ENCODE data around the gene ENPP7.

The ENPP7 gene

DNA sequence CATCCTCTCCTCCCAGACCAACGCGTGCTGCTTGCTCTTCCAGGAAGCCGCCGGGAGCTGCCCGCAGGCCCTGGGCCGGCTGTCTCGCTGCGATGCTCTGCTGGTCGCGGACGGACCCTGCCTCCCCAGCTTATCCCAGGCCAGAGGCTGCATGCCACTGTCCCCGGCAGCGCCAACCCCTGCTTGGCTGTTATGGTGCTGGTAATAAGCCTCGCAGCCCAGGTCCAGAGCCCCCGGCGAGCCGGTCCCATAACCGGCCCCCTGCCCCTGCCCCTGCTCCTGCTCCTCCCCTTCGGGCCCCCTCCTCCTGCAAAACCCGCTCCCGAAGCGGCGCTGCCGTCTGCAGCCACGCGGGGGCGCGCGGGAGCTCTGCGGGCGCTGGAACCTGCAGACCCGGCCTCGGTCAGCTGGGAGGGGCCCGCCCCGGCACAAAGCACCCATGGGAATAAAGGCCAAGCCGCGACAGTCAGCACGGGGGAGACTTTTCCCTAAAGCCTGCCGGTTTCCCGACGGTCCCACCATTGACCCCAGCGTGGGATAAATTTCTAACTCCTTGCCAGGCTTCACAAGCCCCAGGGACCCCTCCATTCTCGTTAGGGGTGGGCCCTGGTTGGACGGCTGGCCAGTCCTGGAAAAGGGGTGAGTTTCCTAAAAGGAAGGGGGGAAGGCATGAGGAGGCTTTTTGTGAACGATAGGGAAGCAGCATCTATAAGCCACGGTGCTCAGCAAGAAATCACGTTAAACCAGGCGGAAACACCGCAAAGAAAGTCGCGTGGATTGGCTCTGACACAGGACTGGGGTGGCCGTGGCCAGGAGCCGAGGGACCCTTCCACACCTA is 11.2 kb downstream of the ENPP7 start:
- peak; percentile 70 for DNase-seq (ENCODE audit: low spot score)
- ChIA-PET POLR2A (ENCODE audit: low non-redundant PET) (no interaction called here), CTCF (interaction anchor here (0.5 to 1.3 kb wide), 25 partner anchors 10 to 974 kb away, joined by 3 to 7 read pairs (median 4); partner anchors contain the start of genes CBX4, CBX8 and ENPP7)
- peak; percentile 99 for TF ChIP-seq CTCF (conservative IDR thresholded peaks at IDR 0.05; ENCODE audit: low read depth)
- no peak overlapping the region for H3K27ac ChIP-seq

DNA sequence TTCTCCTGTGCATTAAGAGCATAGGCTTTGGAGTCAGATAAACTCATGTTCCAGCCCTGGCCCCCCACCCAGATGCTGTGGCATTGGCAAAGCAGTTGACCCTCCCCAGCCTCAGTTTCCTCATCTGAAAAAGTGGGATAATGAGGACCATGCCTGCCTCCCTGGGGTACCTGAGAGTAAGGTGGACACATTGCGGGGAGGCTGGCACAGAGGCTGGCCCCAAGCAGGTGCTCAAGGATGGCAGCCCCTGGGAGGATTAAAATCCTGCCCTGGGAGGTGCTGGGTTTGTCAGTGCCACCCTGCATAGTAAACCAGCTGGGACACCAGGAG is 11.8 kb downstream of the ENPP7 start:
- no peak overlapping the region for H3K27ac ChIP-seq
- ChIA-PET CTCF (interaction anchor here (0.5 to 1.3 kb wide), 18 partner anchors 9 to 975 kb away, joined by 3 to 7 read pairs (median 4); partner anchors contain the start of genes CBX4 and ENPP7), POLR2A (ENCODE audit: low non-redundant PET) (no interaction called here)
- no peak for TF ChIP-seq CTCF (conservative IDR thresholded peaks at IDR 0.05; ENCODE audit: low read depth)
- DNase-seq (ENCODE audit: low spot score), result no peak

DNA sequence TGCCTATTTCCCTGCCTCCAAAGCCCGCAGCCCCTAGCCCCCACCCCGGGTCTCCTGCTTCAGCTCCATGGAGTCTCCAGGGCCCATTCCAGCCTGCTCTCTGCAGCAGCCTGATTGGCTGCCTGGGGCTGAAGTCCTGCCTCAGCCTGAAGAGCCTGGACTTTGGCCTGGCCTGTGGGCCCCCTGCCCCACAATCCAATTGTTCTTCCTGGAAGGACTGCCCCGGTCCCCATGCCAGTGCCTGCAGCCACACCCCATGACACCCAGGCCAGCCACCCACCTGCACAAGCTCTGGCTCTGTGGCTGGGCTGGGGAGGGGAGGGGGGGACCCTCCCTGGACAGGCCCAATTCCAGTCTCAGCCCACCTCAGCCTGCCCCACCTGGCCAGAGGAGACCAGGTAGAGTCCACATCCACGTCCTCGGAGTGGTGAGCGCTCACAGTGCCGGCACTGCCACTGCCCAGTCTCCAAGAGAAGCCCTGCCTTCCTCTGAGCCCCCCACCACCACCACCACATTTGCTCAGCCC is 12.3 kb downstream of the ENPP7 start:
- no peak overlapping the region for H3K27ac ChIP-seq
- POLR2A ChIA-PET (ENCODE audit: low non-redundant PET), result no interaction called here
- TF ChIP-seq CTCF (conservative IDR thresholded peaks at IDR 0.05; ENCODE audit: low read depth), result no peak
- DNase-seq (ENCODE audit: low spot score), result no peak
- CTCF ChIA-PET, result interaction anchor here (0.6 to 1.7 kb wide), 4 partner anchors 10 to 173 kb away, joined by 3 to 5 read pairs (median 5); no protein-coding TSS in a partner anchor

GRCh38 chr17:79743614-79744013 is 12.9 kb downstream of the ENPP7 start:
- no peak overlapping the region for H3K27ac ChIP-seq
- TF ChIP-seq CTCF (conservative IDR thresholded peaks at IDR 0.05; ENCODE audit: low read depth), result no peak
- ChIA-PET CTCF (interaction anchor here (1.7 kb wide), 1 partner anchor 172 kb away, joined by 3 read pairs; no protein-coding TSS in a partner anchor), POLR2A (ENCODE audit: low non-redundant PET) (no interaction called here)
- DNase-seq (ENCODE audit: low spot score), result no peak

GRCh38 chr17:79745641-79746105 is 14.9 kb downstream of the ENPP7 start:
- no peak for DNase-seq (ENCODE audit: low spot score)
- POLR2A ChIA-PET (ENCODE audit: low non-redundant PET), result no interaction called here
- CTCF ChIA-PET, result interaction anchor here (0.6 to 1.2 kb wide), 4 partner anchors 32 to 189 kb away, joined by 3 to 4 read pairs (median 3); partner anchors contain the start of gene CBX2
- TF ChIP-seq CTCF (conservative IDR thresholded peaks at IDR 0.05; ENCODE audit: low read depth), result no peak
- H3K27ac ChIP-seq, result no peak overlapping the region

DNA sequence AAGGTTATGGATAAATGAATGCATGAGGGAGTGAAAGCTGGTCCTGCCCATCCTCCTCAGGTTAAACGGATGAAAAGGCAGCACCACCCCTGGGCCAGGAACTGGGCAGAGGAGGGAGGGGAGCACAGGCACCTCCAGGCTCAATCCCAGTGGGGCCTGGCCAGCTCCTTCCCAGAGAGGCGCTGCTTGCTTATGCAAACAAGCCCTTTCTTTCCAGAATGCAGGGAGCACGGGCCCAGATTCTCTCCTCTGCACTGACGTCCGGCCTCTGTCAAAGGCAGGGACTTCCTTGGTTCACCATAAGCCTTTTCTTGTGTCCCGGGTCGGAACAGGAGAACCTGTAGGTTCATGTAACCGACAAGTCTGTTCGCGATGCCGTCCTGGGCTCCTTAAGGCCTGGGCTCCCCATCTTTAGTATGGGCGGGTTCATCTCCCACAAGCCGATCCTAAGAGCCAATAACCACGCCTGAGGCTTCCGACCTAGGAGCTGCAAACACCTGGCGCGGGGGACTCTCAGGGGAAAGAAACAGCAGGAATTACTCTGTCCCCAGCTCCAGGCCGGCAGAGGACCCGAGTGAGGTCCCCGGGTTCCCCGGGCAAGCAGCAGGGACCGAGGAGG is 16.3 kb downstream of the ENPP7 start:
- no peak for TF ChIP-seq CTCF (conservative IDR thresholded peaks at IDR 0.05; ENCODE audit: low read depth)
- DNase-seq (ENCODE audit: low spot score), result no peak
- CTCF ChIA-PET, result interaction anchor here (0.6 to 0.8 kb wide), 3 partner anchors 11 to 317 kb away, joined by 3 to 5 read pairs (median 4); no protein-coding TSS in a partner anchor
- H3K27ac ChIP-seq, result no peak overlapping the region
- POLR2A ChIA-PET (ENCODE audit: low non-redundant PET), result no interaction called here
